HepG2 (cell line): ENCODE results near the gene SIGMAR1. TPM values are rescaled to one million over a fixed set of nuclear protein-coding genes. Genes with fewer than 3 reads are reported as not detected.

Source experiments
- CAMTA2 ChIP-seq: sonication (generic); formaldehyde crosslinking; IDR thresholded peaks from 2 replicates; pipeline ENCODE4 v1.4.0; 2020; ENCODE audit warnings: mild to moderate bottlenecking, missing genetic modification reagents, borderline replicate concordance
- CREB1 ChIP-seq, 2 experiments: fragments of 450-650 bp in 1 of 2; IDR thresholded peaks; 2 replicates each; pipeline ENCODE4 v1.6.1; 2016 to 2017; ENCODE audit warnings: control low read depth in 1 of 2, mild to moderate bottlenecking in 1 of 2, missing compliant biosample characterization in 1 of 2, missing genetic modification characterization in 1 of 2
- HNRNPL ChIP-seq: fragments of 200-400 bp; formaldehyde crosslinking; IDR thresholded peaks from 2 replicates; pipeline ENCODE4 v1.6.1; 2017; ENCODE audit warnings: mild to moderate bottlenecking, low read depth, low read length
- KAT8 ChIP-seq: IDR thresholded peaks from 2 replicates; pipeline ENCODE4 v1.6.1; 2016; ENCODE audit warnings: missing genetic modification reagents, missing compliant biosample characterization
- KDM2A ChIP-seq: sonication (generic); formaldehyde crosslinking; IDR thresholded peaks from 2 replicates; pipeline ENCODE4 v1.4.0; 2020; ENCODE audit warnings: low read depth, missing genetic modification reagents, borderline replicate concordance
- KDM5B ChIP-seq: sonication (generic); formaldehyde crosslinking; IDR thresholded peaks from 2 replicates; pipeline ENCODE4 v1.4.0; 2020; ENCODE audit warnings: missing genetic modification reagents, mild to moderate bottlenecking, borderline replicate concordance
- NR2C2 ChIP-seq: sonication (generic); formaldehyde crosslinking; IDR thresholded peaks from 2 replicates; pipeline ENCODE4 v1.4.0; 2020; ENCODE audit warnings: missing genetic modification reagents, mild to moderate bottlenecking, moderate library complexity, borderline replicate concordance
- SIN3B ChIP-seq: fragments of 150-350 bp; IDR thresholded peaks from 2 replicates; pipeline ENCODE4 v1.6.1; 2014; ENCODE audit warnings: low read length
- SPEN ChIP-seq: sonication (generic); formaldehyde crosslinking; IDR thresholded peaks from 2 replicates; pipeline ENCODE4 v1.5.1; 2020; ENCODE audit warnings: low read depth, mild to moderate bottlenecking, missing genetic modification reagents
- STAT5B ChIP-seq: sonication (generic); formaldehyde crosslinking; IDR thresholded peaks from 2 replicates; pipeline ENCODE4 v1.4.0; 2020; ENCODE audit warnings: missing genetic modification reagents
- THAP11 ChIP-seq: IDR thresholded peaks from 2 replicates; pipeline ENCODE4 v1.6.1; 2016; ENCODE audit warnings: missing biosample characterization, missing genetic modification reagents
- TOPORS ChIP-seq: sonication (generic); formaldehyde crosslinking; IDR thresholded peaks from 2 replicates; pipeline ENCODE4 v1.8.0; 2023; ENCODE audit warnings: mild to moderate bottlenecking, missing genetic modification reagents
- ZBTB21 ChIP-seq: sonication (generic); formaldehyde crosslinking; IDR thresholded peaks from 2 replicates; pipeline ENCODE4 v1.4.0; 2020; ENCODE audit warnings: missing genetic modification reagents
- ZNF343 ChIP-seq: sonication (generic); formaldehyde crosslinking; IDR thresholded peaks from 2 replicates; pipeline ENCODE4 v1.4.0; 2020; ENCODE audit warnings: mild to moderate bottlenecking, missing genetic modification reagents
- ZNF678 ChIP-seq: sonication (generic); formaldehyde crosslinking; IDR thresholded peaks from 2 replicates; pipeline ENCODE4 v1.4.0; 2020; ENCODE audit warnings: mild to moderate bottlenecking, missing genetic modification reagents
- polyA plus RNA-seq, 8 experiments: library from polyadenylated mRNA; depleted of rRNA in 3 of 8; stranded (reverse) in 7 of 8; unstranded in 1 of 8; fragments of >200 nt; fragmentation: Illumina TruSeq in 4 of 8; extraction: Trizol in 4 of 8; gene quantifications; 2 replicates each; pipeline versions ENCODE4 v1.2.1 to v1.2.3, GENCODE V29; 2011 to 2016; ENCODE audit warnings: low read depth in 4 of 8, missing spikeins in 1 of 8, mixed read lengths in 1 of 8; ENCODE audit not compliant: insufficient read depth in 1 of 8
- total RNA-seq, 5 experiments: library from RNA; depleted of rRNA; stranded (reverse); fragments of >200 nt; fragmentation: Illumina TruSeq; extraction: Trizol; gene quantifications; 2 replicates each; pipeline ENCODE4 v1.2.3, GENCODE V29; 2016; ENCODE audit warnings: low read depth in 1 of 5
- TF ChIP-seq, protein P1 (sequence below): conservative IDR thresholded peaks from 2 replicates; pipeline ENCODE4 v1.6.1; 2018; ENCODE audit warnings: missing genetic modification reagents
- TF ChIP-seq, protein P2 (sequence below): sonication (generic); formaldehyde crosslinking; IDR thresholded peaks from 2 replicates; pipeline ENCODE4 v1.5.0; 2020; ENCODE audit warnings: mild to moderate bottlenecking, missing genetic modification reagents, borderline replicate concordance
- TF ChIP-seq, protein P3 (sequence below): sonication (generic); formaldehyde crosslinking; IDR thresholded peaks from 2 replicates; pipeline ENCODE4 v1.8.0; 2023; ENCODE audit warnings: mild to moderate bottlenecking, missing genetic modification reagents
- TF ChIP-seq, protein P4 (sequence below): sonication (generic); formaldehyde crosslinking; IDR thresholded peaks from 2 replicates; pipeline ENCODE4 v1.8.1; 2022; ENCODE audit warnings: mild to moderate bottlenecking, missing genetic modification reagents
- TF ChIP-seq, protein P5 (sequence below): sonication (generic); formaldehyde crosslinking; IDR thresholded peaks from 2 replicates; pipeline ENCODE4 v1.5.0; 2020; ENCODE audit warnings: missing genetic modification reagents, mild to moderate bottlenecking, borderline replicate concordance

SIGMAR1 gene
- total and polyA plus RNA-seq, 2 of the 13 experiments (the other 11 are each of a cell fraction or from before 2014, with no cell fraction given): 38.9 to 60.8 TPM

DNA sequence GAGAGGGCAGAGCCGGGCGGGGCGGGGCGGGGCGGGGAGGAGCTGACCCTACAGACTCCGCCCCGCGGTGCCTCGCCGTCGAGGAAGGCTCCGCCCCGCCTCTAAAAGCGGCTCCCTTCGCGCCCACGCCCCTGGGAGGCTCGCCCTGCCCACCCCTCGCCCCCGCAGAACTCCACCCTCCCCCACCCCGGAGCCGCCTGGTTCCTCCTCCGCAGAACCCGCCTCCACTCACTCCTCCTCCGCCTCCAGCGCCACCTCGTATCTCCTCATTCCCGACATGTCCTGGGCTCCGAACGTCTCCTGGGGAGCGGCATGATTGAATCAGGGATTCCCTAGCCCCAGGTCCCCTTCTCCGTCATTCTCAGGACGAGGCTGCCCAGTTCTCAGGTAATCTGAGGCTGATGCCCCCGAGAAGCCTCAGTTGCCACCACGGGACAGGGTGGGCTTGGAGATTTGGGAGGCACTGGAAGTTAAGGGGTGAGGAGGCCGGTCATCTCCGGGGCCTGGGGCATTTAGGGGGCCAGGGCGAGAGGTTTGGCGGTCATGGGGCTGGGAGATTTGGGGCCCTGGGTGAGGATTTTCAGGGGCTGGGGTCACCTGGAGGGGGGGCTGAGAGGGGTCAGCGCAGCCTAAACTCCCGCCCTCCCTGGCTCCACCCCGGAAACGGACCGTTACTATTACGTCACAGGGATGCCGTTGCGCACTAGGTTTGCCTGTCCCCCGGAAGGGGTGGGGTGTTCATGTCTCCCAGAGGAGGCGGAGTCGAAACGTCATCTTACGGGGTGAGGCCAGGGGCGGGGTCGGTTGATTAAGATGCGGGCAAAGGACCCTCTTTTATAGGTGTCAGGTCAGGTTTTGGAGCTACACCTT, 28.0 kb upstream of the SIGMAR1 start (continued):
- TF ChIP-seq NR2C2 (peak; percentile 0; the same call in 1 of the 2 replicates), CAMTA2 (no peak), ZBTB21 (CRISPR knock-in tag) (peak; percentile 96), ZNF678 (CRISPR knock-in tag) (no peak), KDM2A (CRISPR knock-in tag) (peak; percentile 51; the same call in 1 of the 2 replicates), STAT5B (CRISPR knock-in tag) (no peak), KAT8 (CRISPR knock-in tag) (0 out of 2 replicates have a peak, but pooled peaks have one; percentile 7), THAP11 (CRISPR knock-in tag) (peak; percentile 42), TOPORS (CRISPR knock-in tag) (no peak), SPEN (CRISPR knock-in tag) (no peak), HNRNPL (no peak), ZNF343 (CRISPR knock-in tag) (no peak), CREB1 (IDR thresholded peaks at IDR 0.05) (peak; percentile 92), CREB1 (CRISPR knock-in tag; IDR thresholded peaks at IDR 0.05) (peak; percentile 77), KDM5B (CRISPR knock-in tag) (no peak), SIN3B (no peak)
- TF ChIP-seq, protein P1, sequence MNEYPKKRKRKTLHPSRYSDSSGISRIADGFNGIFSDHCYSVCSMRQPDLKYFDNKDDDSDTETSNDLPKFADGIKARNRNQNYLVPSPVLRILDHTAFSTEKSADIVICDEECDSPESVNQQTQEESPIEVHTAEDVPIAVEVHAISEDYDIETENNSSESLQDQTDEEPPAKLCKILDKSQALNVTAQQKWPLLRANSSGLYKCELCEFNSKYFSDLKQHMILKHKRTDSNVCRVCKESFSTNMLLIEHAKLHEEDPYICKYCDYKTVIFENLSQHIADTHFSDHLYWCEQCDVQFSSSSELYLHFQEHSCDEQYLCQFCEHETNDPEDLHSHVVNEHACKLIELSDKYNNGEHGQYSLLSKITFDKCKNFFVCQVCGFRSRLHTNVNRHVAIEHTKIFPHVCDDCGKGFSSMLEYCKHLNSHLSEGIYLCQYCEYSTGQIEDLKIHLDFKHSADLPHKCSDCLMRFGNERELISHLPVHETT: no peak
- TF ChIP-seq, protein P2, sequence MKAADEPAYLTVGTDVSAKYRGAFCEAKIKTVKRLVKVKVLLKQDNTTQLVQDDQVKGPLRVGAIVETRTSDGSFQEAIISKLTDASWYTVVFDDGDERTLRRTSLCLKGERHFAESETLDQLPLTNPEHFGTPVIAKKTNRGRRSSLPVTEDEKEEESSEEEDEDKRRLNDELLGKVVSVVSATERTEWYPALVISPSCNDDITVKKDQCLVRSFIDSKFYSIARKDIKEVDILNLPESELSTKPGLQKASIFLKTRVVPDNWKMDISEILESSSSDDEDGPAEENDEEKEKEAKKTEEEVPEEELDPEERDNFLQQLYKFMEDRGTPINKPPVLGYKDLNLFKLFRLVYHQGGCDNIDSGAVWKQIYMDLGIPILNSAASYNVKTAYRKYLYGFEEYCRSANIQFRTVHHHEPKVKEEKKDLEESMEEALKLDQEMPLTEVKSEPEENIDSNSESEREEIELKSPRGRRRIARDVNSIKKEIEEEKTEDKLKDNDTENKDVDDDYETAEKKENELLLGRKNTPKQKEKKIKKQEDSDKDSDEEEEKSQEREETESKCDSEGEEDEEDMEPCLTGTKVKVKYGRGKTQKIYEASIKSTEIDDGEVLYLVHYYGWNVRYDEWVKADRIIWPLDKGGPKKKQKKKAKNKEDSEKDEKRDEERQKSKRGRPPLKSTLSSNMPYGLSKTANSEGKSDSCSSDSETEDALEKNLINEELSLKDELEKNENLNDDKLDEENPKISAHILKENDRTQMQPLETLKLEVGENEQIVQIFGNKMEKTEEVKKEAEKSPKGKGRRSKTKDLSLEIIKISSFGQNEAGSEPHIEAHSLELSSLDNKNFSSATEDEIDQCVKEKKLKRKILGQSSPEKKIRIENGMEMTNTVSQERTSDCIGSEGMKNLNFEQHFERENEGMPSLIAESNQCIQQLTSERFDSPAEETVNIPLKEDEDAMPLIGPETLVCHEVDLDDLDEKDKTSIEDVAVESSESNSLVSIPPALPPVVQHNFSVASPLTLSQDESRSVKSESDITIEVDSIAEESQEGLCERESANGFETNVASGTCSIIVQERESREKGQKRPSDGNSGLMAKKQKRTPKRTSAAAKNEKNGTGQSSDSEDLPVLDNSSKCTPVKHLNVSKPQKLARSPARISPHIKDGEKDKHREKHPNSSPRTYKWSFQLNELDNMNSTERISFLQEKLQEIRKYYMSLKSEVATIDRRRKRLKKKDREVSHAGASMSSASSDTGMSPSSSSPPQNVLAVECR: peak; percentile 43; the same call in 1 of the 2 replicates
- TF ChIP-seq, protein P3, sequence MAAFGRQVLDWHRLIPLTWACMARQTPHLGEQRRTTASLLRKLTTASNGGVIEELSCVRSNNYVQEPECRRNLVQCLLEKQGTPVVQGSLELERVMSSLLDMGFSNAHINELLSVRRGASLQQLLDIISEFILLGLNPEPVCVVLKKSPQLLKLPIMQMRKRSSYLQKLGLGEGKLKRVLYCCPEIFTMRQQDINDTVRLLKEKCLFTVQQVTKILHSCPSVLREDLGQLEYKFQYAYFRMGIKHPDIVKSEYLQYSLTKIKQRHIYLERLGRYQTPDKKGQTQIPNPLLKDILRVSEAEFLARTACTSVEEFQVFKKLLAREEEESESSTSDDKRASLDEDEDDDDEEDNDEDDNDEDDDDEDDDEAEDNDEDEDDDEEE (CRISPR knock-in tag): no peak
- TF ChIP-seq, protein P4, sequence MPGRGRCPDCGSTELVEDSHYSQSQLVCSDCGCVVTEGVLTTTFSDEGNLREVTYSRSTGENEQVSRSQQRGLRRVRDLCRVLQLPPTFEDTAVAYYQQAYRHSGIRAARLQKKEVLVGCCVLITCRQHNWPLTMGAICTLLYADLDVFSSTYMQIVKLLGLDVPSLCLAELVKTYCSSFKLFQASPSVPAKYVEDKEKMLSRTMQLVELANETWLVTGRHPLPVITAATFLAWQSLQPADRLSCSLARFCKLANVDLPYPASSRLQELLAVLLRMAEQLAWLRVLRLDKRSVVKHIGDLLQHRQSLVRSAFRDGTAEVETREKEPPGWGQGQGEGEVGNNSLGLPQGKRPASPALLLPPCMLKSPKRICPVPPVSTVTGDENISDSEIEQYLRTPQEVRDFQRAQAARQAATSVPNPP (CRISPR knock-in tag): no peak
- TF ChIP-seq, protein P5, sequence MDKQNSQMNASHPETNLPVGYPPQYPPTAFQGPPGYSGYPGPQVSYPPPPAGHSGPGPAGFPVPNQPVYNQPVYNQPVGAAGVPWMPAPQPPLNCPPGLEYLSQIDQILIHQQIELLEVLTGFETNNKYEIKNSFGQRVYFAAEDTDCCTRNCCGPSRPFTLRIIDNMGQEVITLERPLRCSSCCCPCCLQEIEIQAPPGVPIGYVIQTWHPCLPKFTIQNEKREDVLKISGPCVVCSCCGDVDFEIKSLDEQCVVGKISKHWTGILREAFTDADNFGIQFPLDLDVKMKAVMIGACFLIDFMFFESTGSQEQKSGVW (CRISPR knock-in tag): no peak
